OCI-LY7 (cell line): ENCODE data around the gene NID2. TPM values are rescaled to one million over a fixed set of nuclear protein-coding genes. Genes with fewer than 3 reads are reported as not detected.

Source experiments
- BruUV-seq: library from RNA; stranded (reverse); fragments of 400-500 nt; replicated peaks from 2 replicates; lab custom pipeline; 2021; lab: Mats Ljungman, UMichigan
- CTCF ChIA-PET: fragments of 300-600 bp; sonication (Branson Sonifier 250); formaldehyde crosslinking; loops from one replicate; lab custom pipeline; 2022; ENCODE audit warnings: antibody characterized with exemption; ENCODE audit not compliant: unreplicated experiment; lab: Charles Lee
- POLR2A ChIA-PET: fragments of 300-600 bp; sonication (Branson Sonifier 250); formaldehyde crosslinking; loops from one replicate; lab custom pipeline; 2022; ENCODE audit warnings: antibody characterized with exemption; lab: Charles Lee
- DNase-seq: peaks from one replicate; pipeline ENCODE4 v3.0.0-alpha.2; 2015; ENCODE audit warnings: low spot score
- H2AFZ ChIP-seq: fragments of 200-600 bp; sonication (generic), shearing (Covaris generic); 2 replicates; pipeline ENCODE4 v1.6.1; 2014; ENCODE audit warnings: mild to moderate bottlenecking, antibody characterized with exemption, low read length, moderate library complexity
- H3K27ac ChIP-seq: fragments of 200-600 bp; sonication (generic); 2 replicates; pipeline ENCODE4 v1.5.1; 2014; ENCODE audit warnings: mixed run types, low read depth, mild to moderate bottlenecking, moderate library complexity, low read length, inconsistent platforms; ENCODE audit not compliant: poor library complexity, severe bottlenecking
- H3K36me3 ChIP-seq: fragments of 200-600 bp; sonication (generic); 2 replicates; pipeline ENCODE4 v1.6.1; 2014; ENCODE audit warnings: mild to moderate bottlenecking, antibody characterized with exemption, low read length, moderate library complexity, mixed read lengths; ENCODE audit not compliant: insufficient read depth
- H3K4me1 ChIP-seq: fragments of 200-600 bp; sonication (generic); 2 replicates; pipeline ENCODE4 v1.5.1; 2014; ENCODE audit warnings: mild to moderate bottlenecking, low read length; ENCODE audit not compliant: insufficient read depth, poor library complexity, severe bottlenecking
- H3K4me2 ChIP-seq: fragments of 200-600 bp; sonication (generic); 2 replicates; pipeline ENCODE4 v1.6.1; 2014; ENCODE audit warnings: mild to moderate bottlenecking, low read length
- H3K4me3 ChIP-seq: fragments of 200-600 bp; sonication (generic); 2 replicates; pipeline ENCODE4 v1.5.1; 2014; ENCODE audit warnings: mild to moderate bottlenecking, low read depth, low read length; ENCODE audit not compliant: poor library complexity, severe bottlenecking
- H3K79me2 ChIP-seq: fragments of 200-600 bp; sonication (generic); 2 replicates; pipeline ENCODE4 v1.6.1; 2016; ENCODE audit warnings: low read depth, mild to moderate bottlenecking, low read length, moderate library complexity, mixed read lengths; ENCODE audit not compliant: insufficient read depth
- H3K9me2 ChIP-seq: fragments of 200-600 bp; sonication (generic); 2 replicates; pipeline ENCODE4 v1.6.1; 2016; ENCODE audit warnings: mild to moderate bottlenecking, low read length, mixed read lengths; ENCODE audit not compliant: insufficient read depth
- H3K9me3 ChIP-seq: fragments of 200-600 bp; sonication (generic); 2 replicates; pipeline ENCODE4 v1.6.1; 2014; ENCODE audit warnings: mild to moderate bottlenecking, mixed run types, low read length, mixed read lengths
- H4K20me1 ChIP-seq: fragments of 200-600 bp; sonication (generic); 2 replicates; pipeline ENCODE4 v1.6.1; 2014; ENCODE audit warnings: mild to moderate bottlenecking, antibody characterized with exemption, low read length, moderate library complexity, mixed read lengths; ENCODE audit not compliant: insufficient read depth
- EZH2phosphoT487 ChIP-seq: fragments of 200-600 bp; sonication (generic); IDR thresholded peaks from 2 replicates; pipeline ENCODE4 v1.6.1; 2018; ENCODE audit warnings: low read depth, borderline replicate concordance, mild to moderate bottlenecking, mixed run types, antibody characterized with exemption, low read length, moderate library complexity, mixed read lengths
- intact Hi-C: fragments of 100-400 bp; cut with micrococcal nuclease; formaldehyde crosslinking; loops from one replicate; pipeline ENCODE4 v1.10.0; 2022; ENCODE audit not compliant: unreplicated experiment
- total RNA-seq, 2 experiments: library from RNA; depleted of rRNA in 1 of 2; stranded (reverse); fragments of >200 nt in 1 of 2; shearing (Covaris generic) in 1 of 2; gene quantifications; 2 replicates each; pipeline ENCODE4 v1.2.3, GENCODE V29; 2014 to 2022
- TF ChIP-seq, protein P1 (sequence below): fragments of 200-600 bp; sonication (generic); conservative IDR thresholded peaks from 2 replicates; pipeline ENCODE4 v1.5.1; 2014; ENCODE audit warnings: mild to moderate bottlenecking, antibody characterized with exemption, low read length, moderate library complexity, mixed read lengths

NID2 gene
- total RNA-seq, 2 experiments from 2014 or later: not detected

DNA sequence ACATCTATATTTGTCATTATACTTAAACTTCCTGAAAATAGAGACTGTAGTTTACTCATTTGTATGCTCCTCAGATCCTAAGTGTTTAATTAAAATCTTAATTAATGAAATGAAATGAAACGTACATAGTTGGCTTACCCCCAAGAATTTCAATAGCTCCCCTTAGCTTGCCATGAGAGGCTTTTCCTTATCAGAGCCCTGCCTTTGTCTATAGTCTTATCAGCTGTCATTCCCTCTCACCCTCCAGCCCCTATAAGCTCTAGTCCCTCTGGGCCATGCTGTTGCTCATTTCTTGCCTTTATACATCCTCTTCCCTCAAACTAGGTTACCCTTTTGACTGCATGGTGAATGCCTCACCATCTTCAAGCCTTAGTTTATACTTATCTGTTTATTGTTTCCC, 80.6 kb downstream of the NID2 start:
- Histone ChIP-seq H4K20me1 (peaks cover 15% of the 10 kb centered on the region; the same call in 1 of the 2 replicates), H3K36me3 (peaks cover 26% of the 10 kb centered on the region), H3K27ac (no peak overlapping the region), H3K4me3 (peak overlapping the region; percentile 97), H3K4me2 (peak overlapping the region; percentile 89), H3K4me1 (peaks cover 24% of the 10 kb centered on the region), H2AFZ (peak overlapping the region; percentile 78; the same call in 1 of the 2 replicates), H3K79me2 (peaks cover 38% of the 10 kb centered on the region), H3K9me3 (no peaks in the 10 kb centered on the region), H3K9me2 (no peaks in the 10 kb centered on the region)
- ChIA-PET POLR2A (interaction anchor here (0.9 kb wide), 1 partner anchor 57 kb away, joined by 5 read pairs; no protein-coding TSS in a partner anchor), CTCF (no interaction called here)
- DNase-seq: no peak
- intact Hi-C loops: loop anchor here (5.0 kb wide), 1 partner anchor 126 kb away; the partner anchor contains the start of gene GNG2
- no peak for TF ChIP-seq EZH2phosphoT487
- TF ChIP-seq, protein P1, sequence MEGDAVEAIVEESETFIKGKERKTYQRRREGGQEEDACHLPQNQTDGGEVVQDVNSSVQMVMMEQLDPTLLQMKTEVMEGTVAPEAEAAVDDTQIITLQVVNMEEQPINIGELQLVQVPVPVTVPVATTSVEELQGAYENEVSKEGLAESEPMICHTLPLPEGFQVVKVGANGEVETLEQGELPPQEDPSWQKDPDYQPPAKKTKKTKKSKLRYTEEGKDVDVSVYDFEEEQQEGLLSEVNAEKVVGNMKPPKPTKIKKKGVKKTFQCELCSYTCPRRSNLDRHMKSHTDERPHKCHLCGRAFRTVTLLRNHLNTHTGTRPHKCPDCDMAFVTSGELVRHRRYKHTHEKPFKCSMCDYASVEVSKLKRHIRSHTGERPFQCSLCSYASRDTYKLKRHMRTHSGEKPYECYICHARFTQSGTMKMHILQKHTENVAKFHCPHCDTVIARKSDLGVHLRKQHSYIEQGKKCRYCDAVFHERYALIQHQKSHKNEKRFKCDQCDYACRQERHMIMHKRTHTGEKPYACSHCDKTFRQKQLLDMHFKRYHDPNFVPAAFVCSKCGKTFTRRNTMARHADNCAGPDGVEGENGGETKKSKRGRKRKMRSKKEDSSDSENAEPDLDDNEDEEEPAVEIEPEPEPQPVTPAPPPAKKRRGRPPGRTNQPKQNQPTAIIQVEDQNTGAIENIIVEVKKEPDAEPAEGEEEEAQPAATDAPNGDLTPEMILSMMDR: no peak
- BruUV-seq: no TSS peak

DNA sequence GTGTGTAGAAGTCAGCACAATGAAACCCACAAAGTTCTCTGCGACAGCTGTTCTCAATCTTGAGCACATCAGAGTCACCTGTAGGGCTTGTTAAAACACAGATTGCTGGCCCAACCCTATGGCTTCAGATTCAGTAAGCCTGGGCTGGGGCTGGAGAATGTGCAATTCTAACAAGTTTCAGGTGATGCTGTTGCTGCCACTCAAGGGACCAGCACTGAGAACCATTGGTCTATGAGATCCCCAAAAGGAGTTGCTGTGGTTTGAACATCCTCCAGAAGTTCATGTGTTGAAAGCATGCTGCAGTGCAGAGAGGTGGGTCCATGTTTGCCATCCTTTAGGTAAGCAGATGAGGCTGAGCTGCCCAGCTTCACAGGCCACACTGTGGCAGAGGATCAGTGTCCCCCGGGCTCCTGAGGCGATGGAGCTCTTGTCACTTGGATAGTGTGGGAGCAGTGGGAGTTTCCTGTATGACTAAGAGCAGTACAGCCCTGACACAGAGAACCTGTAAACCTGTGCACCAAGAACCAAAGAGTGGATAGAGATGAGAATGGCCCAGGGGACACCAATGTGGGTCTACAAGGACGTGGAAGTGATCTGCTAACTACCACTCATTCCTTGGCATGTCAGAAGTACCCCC, 87.5 kb downstream of the NID2 start:
- ChIA-PET CTCF (no interaction called here), POLR2A (interaction anchor here (0.5 kb wide), 1 partner anchor 528 kb away, joined by 3 read pairs; no protein-coding TSS in a partner anchor)
- Histone ChIP-seq H3K79me2 (no peaks in the 10 kb centered on the region), H4K20me1 (no peaks in the 10 kb centered on the region), H3K4me1 (no peaks in the 10 kb centered on the region), H3K9me3 (no peaks in the 10 kb centered on the region), H3K9me2 (no peaks in the 10 kb centered on the region), H2AFZ (no peak overlapping the region), H3K27ac (no peak overlapping the region), H3K4me3 (no peak overlapping the region), H3K4me2 (no peak overlapping the region), H3K36me3 (no peaks in the 10 kb centered on the region)
- no peak for DNase-seq
- BruUV-seq: no TSS peak
- intact Hi-C loops: no loop called here
- no peak for TF ChIP-seq EZH2phosphoT487

DNA sequence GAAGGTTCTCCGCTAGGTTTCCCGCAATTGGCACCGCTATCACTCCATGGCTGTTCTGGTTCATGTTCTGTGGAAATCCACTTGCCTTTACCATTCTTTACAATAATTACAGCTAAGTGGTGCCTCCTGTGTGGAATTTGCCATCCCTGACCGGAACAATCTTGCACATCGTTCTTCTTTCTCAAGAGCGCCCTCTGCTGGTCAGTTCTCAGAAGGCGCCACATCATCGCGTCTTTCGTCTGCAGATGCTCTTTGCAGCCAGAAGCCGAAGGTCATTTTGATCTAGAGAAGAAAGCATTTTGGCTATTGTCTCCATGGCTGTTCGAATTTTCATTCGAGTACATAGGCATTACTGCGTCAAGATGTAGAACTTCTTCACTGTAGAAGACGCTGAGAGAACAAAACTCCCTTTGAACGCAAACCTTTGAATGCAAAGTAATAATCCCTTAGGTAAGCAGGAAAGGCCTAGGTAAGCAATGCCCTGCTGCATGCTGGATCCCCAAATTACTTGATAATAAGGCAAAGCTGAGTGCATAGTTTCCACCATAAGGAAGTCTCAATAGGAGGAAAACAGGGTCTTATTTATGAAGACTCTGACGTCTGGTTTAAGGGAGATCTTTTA, 89.7 kb downstream of the NID2 start:
- no TSS peak for BruUV-seq

More for the DNA sequence above, 89.7 kb downstream of the NID2 start:
- TF ChIP-seq, protein P1: peak; percentile 98
- TF ChIP-seq EZH2phosphoT487: no peak
- no peaks in the 10 kb centered on the region for H3K79me2 ChIP-seq
- DNase-seq: peak; percentile 73
- no peaks in the 10 kb centered on the region for H3K9me3 ChIP-seq
- no peaks in the 10 kb centered on the region for H4K20me1 ChIP-seq
- no peaks in the 10 kb centered on the region for H3K4me1 ChIP-seq
- ChIA-PET POLR2A (interaction anchor here (1.1 to 1.3 kb wide), 2 partner anchors 14 to 144 kb away, joined by 3 to 4 read pairs; no protein-coding TSS in a partner anchor), CTCF (no interaction called here)
- H3K36me3 ChIP-seq: no peaks in the 10 kb centered on the region
- H3K9me2 ChIP-seq: no peaks in the 10 kb centered on the region
- H2AFZ ChIP-seq: no peak overlapping the region; the same call in 1 of the 2 replicates
- no peak overlapping the region for H3K27ac ChIP-seq
- intact Hi-C loops: loop anchor here (1.0 to 5.0 kb wide), 3 partner anchors 134 to 199 kb away; no protein-coding TSS in a partner anchor
- no peak overlapping the region for H3K4me2 ChIP-seq
- no peak overlapping the region for H3K4me3 ChIP-seq
